Fibroblast of lung (primary cell): ENCODE data around the gene DPEP2. TPM values are rescaled to one million over a fixed set of nuclear protein-coding genes. Genes with fewer than 3 reads are reported as not detected.

Source experiments
- DNase-seq, 2 donors: peaks; one replicate each; pipeline versions ENCODE4 v3.0.0 to v3.0.0-alpha.2; 2010; ENCODE audit warnings: low read depth in 2 of 2
- H2AFZ ChIP-seq: 2 replicates; pipeline ENCODE4 v1.5.1; 2012; ENCODE audit warnings: low read length, control low read depth, inconsistent platforms
- H3K27ac ChIP-seq: 2 replicates; pipeline ENCODE4 v1.5.1; 2011; ENCODE audit warnings: low read length, control low read depth; ENCODE audit not compliant: insufficient read depth
- H3K27me3 ChIP-seq: 2 replicates; pipeline ENCODE4 v1.5.1; 2011; ENCODE audit warnings: mild to moderate bottlenecking, low read length; ENCODE audit not compliant: control insufficient read depth, insufficient read depth
- H3K36me3 ChIP-seq: 2 replicates; pipeline ENCODE4 v1.5.1; 2011; ENCODE audit warnings: low read length; ENCODE audit not compliant: control insufficient read depth, insufficient read depth
- H3K4me1 ChIP-seq: 2 replicates; pipeline ENCODE4 v1.5.1; 2011; ENCODE audit warnings: low read length; ENCODE audit not compliant: control insufficient read depth, insufficient read depth; ENCODE audit errors: extremely low read depth
- H3K4me2 ChIP-seq: 2 replicates; pipeline ENCODE4 v1.5.1; 2011; ENCODE audit warnings: low read length, control low read depth; ENCODE audit not compliant: insufficient read depth; ENCODE audit errors: extremely low read depth
- H3K4me3 ChIP-seq, 4 experiments: fragments of 200-600 bp in 1 of 4; sonication (generic) in 1 of 4; replicated peaks in 1 of 4; 2 replicates each; pipeline ENCODE4 v1.5.1; 2011 to 2016; ENCODE audit warnings: low read length in 4 of 4, low read depth in 3 of 4, mild to moderate bottlenecking in 3 of 4, control low read depth in 2 of 4, inconsistent platforms in 1 of 4, mixed read lengths in 1 of 4; ENCODE audit not compliant: insufficient read depth in 1 of 4; ENCODE audit errors: control extremely low read depth in 1 of 4
- H3K79me2 ChIP-seq: 2 replicates; pipeline ENCODE4 v1.5.1; 2012; ENCODE audit warnings: mild to moderate bottlenecking, low read length, inconsistent platforms; ENCODE audit not compliant: control insufficient read depth, insufficient read depth
- H3K9ac ChIP-seq: 2 replicates; pipeline ENCODE4 v1.5.1; 2011; ENCODE audit warnings: mild to moderate bottlenecking, low read length, control low read depth; ENCODE audit not compliant: insufficient read depth
- H3K9me3 ChIP-seq: 2 replicates; pipeline ENCODE4 v1.5.1; 2012; ENCODE audit warnings: low read depth, low read length; ENCODE audit not compliant: control insufficient read depth, insufficient read depth
- H4K20me1 ChIP-seq: 2 replicates; pipeline ENCODE4 v1.5.1; 2011; ENCODE audit warnings: low read length; ENCODE audit not compliant: control insufficient read depth, insufficient read depth; ENCODE audit errors: extremely low read depth
- CTCF ChIP-seq, 2 donors: IDR thresholded peaks in 1 of 2; conservative IDR thresholded peaks in 1 of 2; 1 replicate in 1 of 2; 2 replicates in 1 of 2; pipeline ENCODE4 v1.5.1; 2011 to 2012; ENCODE audit warnings: low read length in 2 of 2, control low read depth in 1 of 2, inconsistent platforms in 1 of 2, low read depth in 1 of 2, mild to moderate bottlenecking in 1 of 2
- EZH2 ChIP-seq: IDR thresholded peaks from 2 replicates; pipeline ENCODE4 v1.5.1; 2012; ENCODE audit warnings: low read length, control low read depth, mild to moderate bottlenecking; ENCODE audit errors: missing control alignments
- polyA plus RNA-seq, 2 donors: library from polyadenylated mRNA; depleted of rRNA in 1 of 2; stranded (reverse) in 1 of 2; unstranded in 1 of 2; fragments of >200 nt; gene quantifications; 2 replicates each; pipeline ENCODE4 v1.2.1, GENCODE V29; 2011 to 2012; ENCODE audit warnings: missing spikeins in 1 of 2
- total RNA-seq: library from RNA; depleted of rRNA; stranded (reverse); fragments of >200 nt; gene quantifications from 2 replicates; pipeline ENCODE4 v1.2.1, GENCODE V29; 2014

Gene DPEP2
- total and polyA plus RNA-seq, 2 donors (not counting 1 experiment from before 2014, with no cell fraction given), result not detected

- Histone ChIP-seq H3K4me1 (no peaks in the 10 kb centered on the region), H2AFZ (no peak overlapping the region), H3K4me2 (no peak overlapping the region), H3K9ac (no peak overlapping the region), H3K9me3 (no peaks in the 10 kb centered on the region), H3K4me3 (no peak overlapping the region), H3K36me3 (no peaks in the 10 kb centered on the region), H3K79me2 (no peaks in the 10 kb centered on the region), H3K27me3 (no peaks in the 10 kb centered on the region), H3K27ac (no peak overlapping the region), H4K20me1 (no peaks in the 10 kb centered on the region)
- TF ChIP-seq CTCF (conservative IDR thresholded peaks at IDR 0.05 in 1 of 2, IDR thresholded peaks at IDR 0.05 in 1 of 2; ENCODE audit: low read depth in 1 of 2, low read length in 2 of 2) (no peak), EZH2 (no peak)
- no peak for DNase-seq
Measured at GRCh38 chr16:68009157-68009735, 10.0 kb upstream of the DPEP2 start.

GRCh38 chr16:68005786-68006286 is 6.6 kb upstream of the DPEP2 start:
- Histone ChIP-seq H3K27me3 (no peaks in the 10 kb centered on the region), H2AFZ (no peak overlapping the region), H3K4me3 (no peak overlapping the region), H3K9me3 (no peaks in the 10 kb centered on the region), H3K79me2 (no peaks in the 10 kb centered on the region), H3K27ac (no peak overlapping the region), H4K20me1 (no peaks in the 10 kb centered on the region), H3K36me3 (no peaks in the 10 kb centered on the region), H3K4me2 (no peak overlapping the region), H3K9ac (no peak overlapping the region), H3K4me1 (no peaks in the 10 kb centered on the region)
- no peak for TF ChIP-seq CTCF (conservative IDR thresholded peaks at IDR 0.05 in 1 of 2, IDR thresholded peaks at IDR 0.05 in 1 of 2; ENCODE audit: low read depth in 1 of 2, low read length in 2 of 2)
- no peak for TF ChIP-seq EZH2
- DNase-seq, result peak in 1 of 2 donors; percentile 14

GRCh38 chr16:68005211-68005610 is 5.9 kb upstream of the DPEP2 start:
- TF ChIP-seq CTCF (conservative IDR thresholded peaks at IDR 0.05 in 1 of 2, IDR thresholded peaks at IDR 0.05 in 1 of 2; ENCODE audit: low read depth in 1 of 2, low read length in 2 of 2) (no peak), EZH2 (no peak)
- DNase-seq, result no peak
- no peak overlapping the region for H3K9ac ChIP-seq
- no peak overlapping the region for H3K4me3 ChIP-seq
- H3K36me3 ChIP-seq, result no peaks in the 10 kb centered on the region
- H4K20me1 ChIP-seq, result no peaks in the 10 kb centered on the region
- no peak overlapping the region for H2AFZ ChIP-seq
- no peaks in the 10 kb centered on the region for H3K27me3 ChIP-seq
- H3K4me1 ChIP-seq, result no peaks in the 10 kb centered on the region
- H3K4me2 ChIP-seq, result no peak overlapping the region
- no peaks in the 10 kb centered on the region for H3K79me2 ChIP-seq
- H3K27ac ChIP-seq, result no peak overlapping the region
- no peaks in the 10 kb centered on the region for H3K9me3 ChIP-seq
